ENCODE measurements around the gene SPEF2.
"Not testable (repeated sequence)": the region's sequence is repeated elsewhere in the genome, so short reads cannot be mapped to it uniquely, and the experiment has no call there.

Gene SPEF2

GRCh38 chr5:35671541-35672295, 54.1 kb downstream of the SPEF2 start:
- TF ChIP-seq ZNF70 (CRISPR knock-in tag; IDR thresholded peaks at IDR 0.05) = no peak
- no peak for TF ChIP-seq ISL1 (CRISPR knock-in tag; IDR thresholded peaks at IDR 0.05)
- no peak for TF ChIP-seq OSR1 (CRISPR knock-in tag; IDR thresholded peaks at IDR 0.05)
- TF ChIP-seq CSRNP3 (CRISPR knock-in tag; IDR thresholded peaks at IDR 0.05) = no peak
- no peak for TF ChIP-seq BACH2 (CRISPR knock-in tag; IDR thresholded peaks at IDR 0.05; ENCODE audit: borderline replicate concordance)
- no peak for TF ChIP-seq ESRRG (CRISPR knock-in tag; IDR thresholded peaks at IDR 0.05)
- no peak for TF ChIP-seq ZNF565 (CRISPR knock-in tag; conservative IDR thresholded peaks at IDR 0.05; ENCODE audit: low read depth)
- no peak for TF ChIP-seq PPARA (CRISPR knock-in tag; IDR thresholded peaks at IDR 0.05; ENCODE audit: borderline replicate concordance)
- TF ChIP-seq, protein P1, sequence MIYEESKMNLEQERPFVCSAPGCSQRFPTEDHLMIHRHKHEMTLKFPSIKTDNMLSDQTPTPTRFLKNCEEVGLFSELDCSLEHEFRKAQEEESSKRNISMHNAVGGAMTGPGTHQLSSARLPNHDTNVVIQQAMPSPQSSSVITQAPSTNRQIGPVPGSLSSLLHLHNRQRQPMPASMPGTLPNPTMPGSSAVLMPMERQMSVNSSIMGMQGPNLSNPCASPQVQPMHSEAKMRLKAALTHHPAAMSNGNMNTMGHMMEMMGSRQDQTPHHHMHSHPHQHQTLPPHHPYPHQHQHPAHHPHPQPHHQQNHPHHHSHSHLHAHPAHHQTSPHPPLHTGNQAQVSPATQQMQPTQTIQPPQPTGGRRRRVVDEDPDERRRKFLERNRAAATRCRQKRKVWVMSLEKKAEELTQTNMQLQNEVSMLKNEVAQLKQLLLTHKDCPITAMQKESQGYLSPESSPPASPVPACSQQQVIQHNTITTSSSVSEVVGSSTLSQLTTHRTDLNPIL (CRISPR knock-in tag; IDR thresholded peaks at IDR 0.05; ENCODE audit: low read depth) = no peak
- TF ChIP-seq CSDC2 (CRISPR knock-in tag; IDR thresholded peaks at IDR 0.05) = no peak
- TF ChIP-seq ZC3H10 (CRISPR knock-in tag; IDR thresholded peaks at IDR 0.05) = no peak
- no peak for TF ChIP-seq RARB (CRISPR knock-in tag; IDR thresholded peaks at IDR 0.05)
- no peak for ATAC-seq

DNA sequence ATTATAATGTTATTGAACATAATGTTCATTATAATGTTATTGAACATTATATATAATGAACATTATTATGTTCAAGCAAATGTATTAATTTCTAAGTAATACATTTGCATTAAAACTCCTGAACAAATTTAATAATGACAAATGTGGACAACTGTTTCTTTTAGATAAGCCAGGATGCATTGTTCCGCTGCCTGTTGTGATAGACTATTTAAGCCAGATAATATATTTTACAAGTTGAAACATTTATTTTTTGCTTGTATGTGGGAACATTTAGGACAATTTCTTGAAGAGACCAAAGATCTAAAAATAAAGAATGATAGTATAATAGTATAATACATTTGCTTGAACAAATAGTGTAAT, 54.6 kb downstream of the SPEF2 start:
- ATAC-seq = not testable (repeated sequence)

GRCh38 chr5:35672995-35673394, 55.3 kb downstream of the SPEF2 start:
- ATAC-seq = no peak
- no peak for TF ChIP-seq ZNF8 (CRISPR knock-in tag; IDR thresholded peaks at IDR 0.05)
- TF ChIP-seq, protein P2, sequence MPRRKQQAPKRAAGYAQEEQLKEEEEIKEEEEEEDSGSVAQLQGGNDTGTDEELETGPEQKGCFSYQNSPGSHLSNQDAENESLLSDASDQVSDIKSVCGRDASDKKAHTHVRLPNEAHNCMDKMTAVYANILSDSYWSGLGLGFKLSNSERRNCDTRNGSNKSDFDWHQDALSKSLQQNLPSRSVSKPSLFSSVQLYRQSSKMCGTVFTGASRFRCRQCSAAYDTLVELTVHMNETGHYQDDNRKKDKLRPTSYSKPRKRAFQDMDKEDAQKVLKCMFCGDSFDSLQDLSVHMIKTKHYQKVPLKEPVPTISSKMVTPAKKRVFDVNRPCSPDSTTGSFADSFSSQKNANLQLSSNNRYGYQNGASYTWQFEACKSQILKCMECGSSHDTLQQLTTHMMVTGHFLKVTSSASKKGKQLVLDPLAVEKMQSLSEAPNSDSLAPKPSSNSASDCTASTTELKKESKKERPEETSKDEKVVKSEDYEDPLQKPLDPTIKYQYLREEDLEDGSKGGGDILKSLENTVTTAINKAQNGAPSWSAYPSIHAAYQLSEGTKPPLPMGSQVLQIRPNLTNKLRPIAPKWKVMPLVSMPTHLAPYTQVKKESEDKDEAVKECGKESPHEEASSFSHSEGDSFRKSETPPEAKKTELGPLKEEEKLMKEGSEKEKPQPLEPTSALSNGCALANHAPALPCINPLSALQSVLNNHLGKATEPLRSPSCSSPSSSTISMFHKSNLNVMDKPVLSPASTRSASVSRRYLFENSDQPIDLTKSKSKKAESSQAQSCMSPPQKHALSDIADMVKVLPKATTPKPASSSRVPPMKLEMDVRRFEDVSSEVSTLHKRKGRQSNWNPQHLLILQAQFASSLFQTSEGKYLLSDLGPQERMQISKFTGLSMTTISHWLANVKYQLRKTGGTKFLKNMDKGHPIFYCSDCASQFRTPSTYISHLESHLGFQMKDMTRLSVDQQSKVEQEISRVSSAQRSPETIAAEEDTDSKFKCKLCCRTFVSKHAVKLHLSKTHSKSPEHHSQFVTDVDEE (CRISPR knock-in tag; IDR thresholded peaks at IDR 0.05) = no peak
- TF ChIP-seq OSR1 (CRISPR knock-in tag; IDR thresholded peaks at IDR 0.05) = no peak
- no peak for TF ChIP-seq ZNF565 (CRISPR knock-in tag; conservative IDR thresholded peaks at IDR 0.05; ENCODE audit: low read depth)
- TF ChIP-seq BACH2 (CRISPR knock-in tag; IDR thresholded peaks at IDR 0.05; ENCODE audit: borderline replicate concordance) = no peak
- TF ChIP-seq PPARA (CRISPR knock-in tag; IDR thresholded peaks at IDR 0.05; ENCODE audit: borderline replicate concordance) = no peak
- no peak for TF ChIP-seq RARB (CRISPR knock-in tag; IDR thresholded peaks at IDR 0.05)
- TF ChIP-seq, protein P1 (CRISPR knock-in tag; IDR thresholded peaks at IDR 0.05; ENCODE audit: low read depth) = no peak
- no peak for TF ChIP-seq ZFP3 (CRISPR knock-in tag; IDR thresholded peaks at IDR 0.05)
- no peak for TF ChIP-seq ZNF70 (CRISPR knock-in tag; IDR thresholded peaks at IDR 0.05)
- TF ChIP-seq GLIS3 (CRISPR knock-in tag; IDR thresholded peaks at IDR 0.05) = no peak
- TF ChIP-seq TOX (CRISPR knock-in tag; IDR thresholded peaks at IDR 0.05; ENCODE audit: borderline replicate concordance) = no peak
- TF ChIP-seq ZC3H10 (CRISPR knock-in tag; IDR thresholded peaks at IDR 0.05) = no peak
- no peak for TF ChIP-seq CSDC2 (CRISPR knock-in tag; IDR thresholded peaks at IDR 0.05)
- TF ChIP-seq POU6F1 (CRISPR knock-in tag; IDR thresholded peaks at IDR 0.05; ENCODE audit: borderline replicate concordance, low read depth) = no peak

GRCh38 chr5:35674049-35674448, 56.4 kb downstream of the SPEF2 start:
- ATAC-seq = no peak
- TF ChIP-seq ZNF70 (CRISPR knock-in tag; IDR thresholded peaks at IDR 0.05) (no peak), ZFP3 (CRISPR knock-in tag; IDR thresholded peaks at IDR 0.05) (no peak), ESRRG (CRISPR knock-in tag; IDR thresholded peaks at IDR 0.05) (no peak), BACH2 (CRISPR knock-in tag; IDR thresholded peaks at IDR 0.05; ENCODE audit: borderline replicate concordance) (no peak), SNAI2 (CRISPR knock-in tag; IDR thresholded peaks at IDR 0.05) (no peak), TCF4 (CRISPR knock-in tag; IDR thresholded peaks at IDR 0.05; ENCODE audit: borderline replicate concordance) (no peak), CSDC2 (CRISPR knock-in tag; IDR thresholded peaks at IDR 0.05) (no peak), TOX (CRISPR knock-in tag; IDR thresholded peaks at IDR 0.05; ENCODE audit: borderline replicate concordance) (no peak)
- TF ChIP-seq, protein P1 (CRISPR knock-in tag; IDR thresholded peaks at IDR 0.05; ENCODE audit: low read depth) = no peak
- TF ChIP-seq, protein P3, sequence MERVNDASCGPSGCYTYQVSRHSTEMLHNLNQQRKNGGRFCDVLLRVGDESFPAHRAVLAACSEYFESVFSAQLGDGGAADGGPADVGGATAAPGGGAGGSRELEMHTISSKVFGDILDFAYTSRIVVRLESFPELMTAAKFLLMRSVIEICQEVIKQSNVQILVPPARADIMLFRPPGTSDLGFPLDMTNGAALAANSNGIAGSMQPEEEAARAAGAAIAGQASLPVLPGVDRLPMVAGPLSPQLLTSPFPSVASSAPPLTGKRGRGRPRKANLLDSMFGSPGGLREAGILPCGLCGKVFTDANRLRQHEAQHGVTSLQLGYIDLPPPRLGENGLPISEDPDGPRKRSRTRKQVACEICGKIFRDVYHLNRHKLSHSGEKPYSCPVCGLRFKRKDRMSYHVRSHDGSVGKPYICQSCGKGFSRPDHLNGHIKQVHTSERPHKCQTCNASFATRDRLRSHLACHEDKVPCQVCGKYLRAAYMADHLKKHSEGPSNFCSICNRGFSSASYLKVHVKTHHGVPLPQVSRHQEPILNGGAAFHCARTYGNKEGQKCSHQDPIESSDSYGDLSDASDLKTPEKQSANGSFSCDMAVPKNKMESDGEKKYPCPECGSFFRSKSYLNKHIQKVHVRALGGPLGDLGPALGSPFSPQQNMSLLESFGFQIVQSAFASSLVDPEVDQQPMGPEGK (CRISPR knock-in tag; IDR thresholded peaks at IDR 0.05; ENCODE audit: borderline replicate concordance) = no peak
